ENCODE data around the gene DDX31. TPM values are rescaled to one million over a fixed set of nuclear protein-coding genes. Genes with fewer than 3 reads are reported as not detected.

The DDX31 gene
- total and polyA plus RNA-seq, 8 donors = 4.9 to 17.0 (median 7.7) TPM

- Histone ChIP-seq H3K9me3 (no peaks in the 10 kb centered on the region), H3K36me3 (no peaks in the 10 kb centered on the region), H3K4me1 (peaks cover 7 to 28% (median 10%) of the 10 kb centered on the region in 3 donors), H3K27me3 (no peaks in the 10 kb centered on the region), H3K4me3 (peak within 1 kb of the TSS; percentile 93 to 99 (median 98)), H3K27ac (peak within 1 kb of the TSS; percentile 90 to 98 (median 95))
- DNase-seq (peak in 5 of 6 donors; percentile 10 to 76 (median 29)), FAIRE-seq (no peak), ATAC-seq (peak; percentile 42 to 89 (median 53))
- WGBS, 2 donors = 0 to 1% methylated on average over 57 to 82 of the region's 82 CpGs
- TF ChIP-seq, protein P1, sequence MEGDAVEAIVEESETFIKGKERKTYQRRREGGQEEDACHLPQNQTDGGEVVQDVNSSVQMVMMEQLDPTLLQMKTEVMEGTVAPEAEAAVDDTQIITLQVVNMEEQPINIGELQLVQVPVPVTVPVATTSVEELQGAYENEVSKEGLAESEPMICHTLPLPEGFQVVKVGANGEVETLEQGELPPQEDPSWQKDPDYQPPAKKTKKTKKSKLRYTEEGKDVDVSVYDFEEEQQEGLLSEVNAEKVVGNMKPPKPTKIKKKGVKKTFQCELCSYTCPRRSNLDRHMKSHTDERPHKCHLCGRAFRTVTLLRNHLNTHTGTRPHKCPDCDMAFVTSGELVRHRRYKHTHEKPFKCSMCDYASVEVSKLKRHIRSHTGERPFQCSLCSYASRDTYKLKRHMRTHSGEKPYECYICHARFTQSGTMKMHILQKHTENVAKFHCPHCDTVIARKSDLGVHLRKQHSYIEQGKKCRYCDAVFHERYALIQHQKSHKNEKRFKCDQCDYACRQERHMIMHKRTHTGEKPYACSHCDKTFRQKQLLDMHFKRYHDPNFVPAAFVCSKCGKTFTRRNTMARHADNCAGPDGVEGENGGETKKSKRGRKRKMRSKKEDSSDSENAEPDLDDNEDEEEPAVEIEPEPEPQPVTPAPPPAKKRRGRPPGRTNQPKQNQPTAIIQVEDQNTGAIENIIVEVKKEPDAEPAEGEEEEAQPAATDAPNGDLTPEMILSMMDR (IDR thresholded peaks at IDR 0.05) = no peak
- intact Hi-C loops (cut with DNase I) = loop anchor here in 1 of 3 donors (10.0 kb wide), 1 partner anchor 124 kb away; no protein-coding TSS in a partner anchor
Measured at GRCh38 chr9:132670457-132671391, 941 bp upstream of the DDX31 start, which contains the start of gene GTF3C4. TSS of gene GTF3C4 (plus strand) at chr9:132670464. CDS start at chr9:132670599, 135 bp downstream.

- Histone ChIP-seq H3K27me3 (no peaks in the 10 kb centered on the region), H3K36me3 (no peaks in the 10 kb centered on the region), H3K4me1 (peaks cover 7 to 28% (median 10%) of the 10 kb centered on the region in 3 donors), H3K9me3 (no peaks in the 10 kb centered on the region), H3K27ac (peak overlapping the region; percentile 90 to 98 (median 95)), H3K4me3 (peak overlapping the region; percentile 93 to 99 (median 98))
- 1% methylated on average over 13 of the region's 13 CpGs for WGBS, 2 donors
- intact Hi-C loops (cut with DNase I) = no loop called here
- peak in 1 of 6 donors; percentile 80 for DNase-seq
- TF ChIP-seq, protein P1 (IDR thresholded peaks at IDR 0.05) = no peak
- FAIRE-seq = no peak
- peak; percentile 34 to 61 (median 56) for ATAC-seq
Measured at GRCh38 chr9:132669319-132669697, 475 bp downstream of the DDX31 start.

- ATAC-seq (no peak), FAIRE-seq (no peak), DNase-seq (no peak)
- WGBS, 2 donors = 92 to 95% methylated on average over 2 of the region's 2 CpGs
- no peaks in the 10 kb centered on the region for H3K27me3 ChIP-seq
- H3K4me3 ChIP-seq = no peak overlapping the region
- H3K36me3 ChIP-seq = peaks cover 0 to 20% (median 0%) of the 10 kb centered on the region in 3 donors
- no peaks in the 10 kb centered on the region for H3K9me3 ChIP-seq
- TF ChIP-seq, protein P1 (IDR thresholded peaks at IDR 0.05) = no peak
- intact Hi-C loops (cut with DNase I) = no loop called here
- H3K27ac ChIP-seq = no peak overlapping the region
- H3K4me1 ChIP-seq = peaks cover 0 to 2% (median 0%) of the 10 kb centered on the region in 3 donors
Measured at GRCh38 chr9:132663851-132664250, 5.9 kb downstream of the DDX31 start.

DNA sequence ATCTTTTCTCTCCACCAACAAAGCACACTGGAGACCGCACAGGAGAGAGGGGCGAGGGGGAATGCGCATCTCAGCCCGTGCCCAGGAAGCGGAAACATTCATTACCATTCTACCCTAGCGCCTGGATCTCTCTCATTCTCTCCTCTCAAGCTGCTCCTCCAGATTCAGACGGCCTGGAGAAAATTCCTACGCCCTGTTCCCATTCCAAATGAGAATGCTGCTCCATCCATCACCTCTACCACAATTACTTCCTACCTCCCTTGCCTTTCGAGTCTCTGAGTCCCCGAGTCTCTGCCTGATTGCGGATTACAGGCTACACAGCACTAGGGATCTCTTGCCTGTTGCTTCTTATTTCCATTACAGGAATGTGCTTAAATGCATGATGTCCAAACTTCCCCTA lies 6.7 kb downstream of the DDX31 start:
- H3K36me3 ChIP-seq = peaks cover 0 to 28% (median 4%) of the 10 kb centered on the region in 3 donors
- no peaks in the 10 kb centered on the region for H3K27me3 ChIP-seq
- FAIRE-seq (no peak), DNase-seq (no peak), ATAC-seq (no peak)
- intact Hi-C loops (cut with DNase I) = no loop called here
- H3K27ac ChIP-seq = no peak overlapping the region
- TF ChIP-seq, protein P1 (IDR thresholded peaks at IDR 0.05) = no peak
- no peaks in the 10 kb centered on the region for H3K9me3 ChIP-seq
- 76% methylated on average over 11 of the region's 11 CpGs for WGBS, 2 donors
- H3K4me3 ChIP-seq = no peak overlapping the region
- no peaks in the 10 kb centered on the region for H3K4me1 ChIP-seq

Measured in pancreas (tissue), 10 donors.